ENCODE data around the gene TENM3.

- TF ChIP-seq, protein P1, sequence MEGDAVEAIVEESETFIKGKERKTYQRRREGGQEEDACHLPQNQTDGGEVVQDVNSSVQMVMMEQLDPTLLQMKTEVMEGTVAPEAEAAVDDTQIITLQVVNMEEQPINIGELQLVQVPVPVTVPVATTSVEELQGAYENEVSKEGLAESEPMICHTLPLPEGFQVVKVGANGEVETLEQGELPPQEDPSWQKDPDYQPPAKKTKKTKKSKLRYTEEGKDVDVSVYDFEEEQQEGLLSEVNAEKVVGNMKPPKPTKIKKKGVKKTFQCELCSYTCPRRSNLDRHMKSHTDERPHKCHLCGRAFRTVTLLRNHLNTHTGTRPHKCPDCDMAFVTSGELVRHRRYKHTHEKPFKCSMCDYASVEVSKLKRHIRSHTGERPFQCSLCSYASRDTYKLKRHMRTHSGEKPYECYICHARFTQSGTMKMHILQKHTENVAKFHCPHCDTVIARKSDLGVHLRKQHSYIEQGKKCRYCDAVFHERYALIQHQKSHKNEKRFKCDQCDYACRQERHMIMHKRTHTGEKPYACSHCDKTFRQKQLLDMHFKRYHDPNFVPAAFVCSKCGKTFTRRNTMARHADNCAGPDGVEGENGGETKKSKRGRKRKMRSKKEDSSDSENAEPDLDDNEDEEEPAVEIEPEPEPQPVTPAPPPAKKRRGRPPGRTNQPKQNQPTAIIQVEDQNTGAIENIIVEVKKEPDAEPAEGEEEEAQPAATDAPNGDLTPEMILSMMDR (IDR thresholded peaks at IDR 0.05), result no peak
- TF ChIP-seq EZH2phosphoT487 (IDR thresholded peaks at IDR 0.05; ENCODE audit: borderline replicate concordance, low read depth) (no peak), JUND (IDR thresholded peaks at IDR 0.05) (no peak), EP300 (IDR thresholded peaks at IDR 0.05; ENCODE audit: borderline replicate concordance in 1 of 2, low read depth in 1 of 2, low read length in 1 of 2) (no peak)
These were observed 385.3 kb downstream of the TENM3 start for GRCh38 chr4:182628544-182628943.
